GM18526 (cell line): ENCODE data around the gene UGT1A6.

ENCODE experiments used
- POLR2A ChIP-seq: IDR thresholded peaks from 3 replicates; pipeline ENCODE4 v1.6.1; 2011; ENCODE audit not compliant: insufficient read length; ENCODE audit errors: extremely low read depth

UGT1A6 gene

GRCh38 chr2:233746475-233747282 lies 54.0 kb downstream of the UGT1A6 start:
- TF ChIP-seq POLR2A, result no peak

- TF ChIP-seq POLR2A, result no peak
Observed at GRCh38 chr2:233747283-233747544, 54.5 kb downstream of the UGT1A6 start.

GRCh38 chr2:233754872-233755611 lies 62.4 kb downstream of the UGT1A6 start:
- TF ChIP-seq POLR2A, result no peak

GRCh38 chr2:233756429-233757081 lies 63.9 kb downstream of the UGT1A6 start:
- no peak for TF ChIP-seq POLR2A

GRCh38 chr2:233758141-233758540 lies 65.5 kb downstream of the UGT1A6 start:
- TF ChIP-seq POLR2A, result no peak

GRCh38 chr2:233758849-233759248 lies 66.2 kb downstream of the UGT1A6 start:
- no peak for TF ChIP-seq POLR2A

GRCh38 chr2:233760043-233760442 lies 67.4 kb downstream of the UGT1A6 start, which contains the start of gene UGT1A1:
UGT1A1 (plus strand) TSS chr2:233760270; CDS start chr2:233760288, 18 bp downstream.
- TF ChIP-seq POLR2A, result no peak

- no peak for TF ChIP-seq POLR2A
Observed at GRCh38 chr2:233761040-233761769, 68.5 kb downstream of the UGT1A6 start.

- TF ChIP-seq POLR2A, result no peak
Observed at GRCh38 chr2:233764264-233764663, 71.6 kb downstream of the UGT1A6 start.

- TF ChIP-seq POLR2A, result no peak
Observed at GRCh38 chr2:233764761-233765160, 72.1 kb downstream of the UGT1A6 start.

- TF ChIP-seq POLR2A, result no peak
Observed at GRCh38 chr2:233766416-233766815, 73.7 kb downstream of the UGT1A6 start.

- no peak for TF ChIP-seq POLR2A
Observed at GRCh38 chr2:233768076-233768475, 75.4 kb downstream of the UGT1A6 start.

- TF ChIP-seq POLR2A, result no peak
Observed at GRCh38 chr2:233769260-233769659, 76.6 kb downstream of the UGT1A6 start.

GRCh38 chr2:233772153-233772552 lies 79.5 kb downstream of the UGT1A6 start:
- no peak for TF ChIP-seq POLR2A

GRCh38 chr2:233772583-233772982 lies 79.9 kb downstream of the UGT1A6 start:
- TF ChIP-seq POLR2A, result no peak
